Neural progenitor cell (in vitro differentiated cells): ENCODE measurements around the gene KPNA1. TPM values are rescaled to one million over a fixed set of nuclear protein-coding genes. Genes with fewer than 3 reads are reported as not detected.

Source experiments
- DNase-seq: peaks from one replicate; pipeline ENCODE4 v3.0.0-alpha.2; 2016; ENCODE audit warnings: low spot score
- H2AFZ ChIP-seq: fragments of 200-600 bp; sonication (generic); replicated peaks from 2 replicates; pipeline ENCODE4 v1.6.1; 2016; ENCODE audit warnings: antibody characterized with exemption
- H3F3A ChIP-seq: fragments of 200-600 bp; sonication (generic); 2 replicates; pipeline ENCODE4 v1.6.1; 2016; ENCODE audit warnings: antibody characterized with exemption, low read depth
- H3K27ac ChIP-seq: fragments of 200-600 bp; sonication (generic); 2 replicates; pipeline ENCODE4 v1.5.1; 2016; ENCODE audit warnings: mild to moderate bottlenecking
- H3K27me3 ChIP-seq: fragments of 200-600 bp; sonication (generic); 2 replicates; pipeline ENCODE4 v1.6.1; 2016; ENCODE audit warnings: mild to moderate bottlenecking, moderate library complexity
- H3K36me3 ChIP-seq: fragments of 200-600 bp; sonication (generic); 2 replicates; pipeline ENCODE4 v1.5.1; 2016
- H3K4me1 ChIP-seq: fragments of 200-600 bp; sonication (generic); 2 replicates; pipeline ENCODE4 v1.6.1; 2016; ENCODE audit warnings: mixed run types
- H3K4me2 ChIP-seq: fragments of 200-600 bp; sonication (generic); 2 replicates; pipeline ENCODE4 v1.6.1; 2016
- H3K4me3 ChIP-seq: fragments of 200-600 bp; sonication (generic); 2 replicates; pipeline ENCODE4 v1.5.1; 2016
- H3K79me2 ChIP-seq: fragments of 200-600 bp; sonication (generic); 2 replicates; pipeline ENCODE4 v1.6.1; 2016; ENCODE audit warnings: low read depth
- H3K9ac ChIP-seq: fragments of 200-600 bp; sonication (generic); 2 replicates; pipeline ENCODE4 v1.6.1; 2016
- H3K9me3 ChIP-seq: fragments of 200-600 bp; sonication (generic); 2 replicates; pipeline ENCODE4 v1.5.1; 2016; ENCODE audit warnings: low read depth
- H4K20me1 ChIP-seq: fragments of 200-600 bp; sonication (generic); 2 replicates; pipeline ENCODE4 v1.6.1; 2016; ENCODE audit warnings: low read depth
- H3K27ac Mint-ChIP-seq: 3 replicates; pipeline ENCODE4 v1.8.0; 2021; ENCODE audit warnings: mixed read lengths
- H3K27me3 Mint-ChIP-seq: 2 replicates; pipeline ENCODE4 v1.8.0; 2022; ENCODE audit warnings: low read depth, mild to moderate bottlenecking, inconsistent platforms, moderate library complexity, mixed read lengths; ENCODE audit not compliant: insufficient read depth
- H3K36me3 Mint-ChIP-seq: 3 replicates; pipeline ENCODE4 v1.8.0; 2021; ENCODE audit warnings: mixed read lengths
- H3K4me1 Mint-ChIP-seq: 3 replicates; pipeline ENCODE4 v1.8.0; 2021; ENCODE audit warnings: mixed read lengths
- H3K4me3 Mint-ChIP-seq: 3 replicates; pipeline ENCODE4 v1.8.0; 2021; ENCODE audit warnings: mild to moderate bottlenecking, moderate library complexity, mixed read lengths
- H3K9me3 Mint-ChIP-seq: 3 replicates; pipeline ENCODE4 v1.8.0; 2020; ENCODE audit warnings: mixed read lengths
- EZH2 ChIP-seq: fragments of 200-600 bp; sonication (generic); IDR thresholded peaks from 2 replicates; pipeline ENCODE4 v1.6.1; 2017; ENCODE audit warnings: antibody characterized with exemption, mild to moderate bottlenecking, moderate library complexity
- EZH2phosphoT487 ChIP-seq: fragments of 200-600 bp; sonication (generic); IDR thresholded peaks from 2 replicates; pipeline ENCODE4 v1.6.1; 2017; ENCODE audit warnings: antibody characterized with exemption
- total RNA-seq: library from RNA; depleted of rRNA; stranded (reverse); fragments of >200 nt; gene quantifications from 2 replicates; pipeline ENCODE4 v1.2.3, GENCODE V29; 2015; ENCODE audit warnings: low replicate concordance
- TF ChIP-seq, protein P1 (sequence below): fragments of 200-600 bp; sonication (generic); IDR thresholded peaks from 2 replicates; pipeline ENCODE4 v1.5.1; 2017; ENCODE audit warnings: antibody characterized with exemption, mild to moderate bottlenecking

Gene KPNA1
- total RNA-seq, 1 donor from 2014 or later, result 37.1 TPM

DNA sequence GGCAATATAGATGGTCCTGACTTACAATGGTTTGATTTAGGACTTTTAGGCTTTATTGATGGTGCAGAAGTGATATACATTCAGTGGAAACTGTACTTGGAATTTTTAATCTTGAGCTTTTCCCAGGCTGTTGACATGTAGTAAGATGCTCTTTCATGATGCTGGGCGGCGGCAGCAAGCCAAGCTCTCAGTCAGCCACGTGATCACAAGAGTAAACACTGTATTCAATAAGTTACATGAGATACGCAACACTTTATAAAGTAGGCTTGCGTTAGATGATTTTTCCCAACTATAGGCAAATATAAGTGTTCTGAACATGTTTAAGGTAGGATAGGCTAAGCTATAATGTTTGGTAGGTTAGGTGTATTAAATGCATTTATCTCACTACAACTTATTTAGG lies 31.4 kb upstream of the KPNA1 start:
- no peak overlapping the region for H2AFZ ChIP-seq
- DNase-seq, result no peak
- TF ChIP-seq, protein P1, sequence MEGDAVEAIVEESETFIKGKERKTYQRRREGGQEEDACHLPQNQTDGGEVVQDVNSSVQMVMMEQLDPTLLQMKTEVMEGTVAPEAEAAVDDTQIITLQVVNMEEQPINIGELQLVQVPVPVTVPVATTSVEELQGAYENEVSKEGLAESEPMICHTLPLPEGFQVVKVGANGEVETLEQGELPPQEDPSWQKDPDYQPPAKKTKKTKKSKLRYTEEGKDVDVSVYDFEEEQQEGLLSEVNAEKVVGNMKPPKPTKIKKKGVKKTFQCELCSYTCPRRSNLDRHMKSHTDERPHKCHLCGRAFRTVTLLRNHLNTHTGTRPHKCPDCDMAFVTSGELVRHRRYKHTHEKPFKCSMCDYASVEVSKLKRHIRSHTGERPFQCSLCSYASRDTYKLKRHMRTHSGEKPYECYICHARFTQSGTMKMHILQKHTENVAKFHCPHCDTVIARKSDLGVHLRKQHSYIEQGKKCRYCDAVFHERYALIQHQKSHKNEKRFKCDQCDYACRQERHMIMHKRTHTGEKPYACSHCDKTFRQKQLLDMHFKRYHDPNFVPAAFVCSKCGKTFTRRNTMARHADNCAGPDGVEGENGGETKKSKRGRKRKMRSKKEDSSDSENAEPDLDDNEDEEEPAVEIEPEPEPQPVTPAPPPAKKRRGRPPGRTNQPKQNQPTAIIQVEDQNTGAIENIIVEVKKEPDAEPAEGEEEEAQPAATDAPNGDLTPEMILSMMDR, result no peak
- TF ChIP-seq EZH2phosphoT487, result no peak
- no peak for TF ChIP-seq EZH2
- H3F3A ChIP-seq, result no peaks in the 10 kb centered on the region
- H3K4me2 ChIP-seq, result no peak overlapping the region
- H3K36me3 ChIP-seq, result no peaks in the 10 kb centered on the region
- no peaks in the 10 kb centered on the region for H3K4me1 Mint-ChIP-seq
- no peaks in the 10 kb centered on the region for H3K9me3 ChIP-seq
- H3K4me1 ChIP-seq, result no peaks in the 10 kb centered on the region
- no peak overlapping the region for H3K4me3 ChIP-seq
- H3K36me3 Mint-ChIP-seq, result no peaks in the 10 kb centered on the region
- H3K27ac Mint-ChIP-seq, result no peak overlapping the region
- no peaks in the 10 kb centered on the region for H3K79me2 ChIP-seq
- no peak overlapping the region for H3K4me3 Mint-ChIP-seq
- no peaks in the 10 kb centered on the region for H3K27me3 ChIP-seq
- no peak overlapping the region for H3K27ac ChIP-seq
- no peaks in the 10 kb centered on the region for H3K9me3 Mint-ChIP-seq
- H3K9ac ChIP-seq, result no peak overlapping the region
- H3K27me3 Mint-ChIP-seq, result peaks cover 4% of the 10 kb centered on the region
- H4K20me1 ChIP-seq, result no peaks in the 10 kb centered on the region

DNA sequence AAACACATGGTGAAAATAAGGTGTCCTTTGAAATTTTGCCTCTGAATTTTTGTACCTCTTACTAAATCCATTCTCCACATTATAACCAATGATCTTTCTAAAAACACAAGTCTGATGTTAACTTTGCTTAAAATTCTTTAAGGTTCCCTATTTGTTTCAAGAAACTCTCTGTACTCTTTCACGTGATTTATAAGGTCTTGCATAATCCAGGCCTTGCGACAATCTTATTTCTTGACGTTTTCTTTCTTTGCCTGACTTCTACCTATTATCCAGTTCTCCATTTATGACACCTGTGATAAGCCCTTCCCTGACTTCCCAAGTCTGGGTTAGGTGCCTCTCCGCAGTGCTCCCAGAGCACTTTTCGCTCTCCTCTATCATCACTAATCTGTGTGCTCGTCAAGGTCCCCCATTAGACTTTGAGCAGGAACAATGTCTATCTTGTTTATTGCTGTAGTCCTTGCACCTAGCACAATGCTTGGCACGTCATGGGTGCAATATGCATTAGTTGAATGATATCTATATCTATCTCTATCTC lies 24.3 kb upstream of the KPNA1 start:
- Histone ChIP-seq H3F3A (no peaks in the 10 kb centered on the region), H4K20me1 (no peaks in the 10 kb centered on the region), H3K27ac (no peak overlapping the region), H3K4me2 (no peak overlapping the region), H3K36me3 (no peaks in the 10 kb centered on the region), H3K4me3 (no peak overlapping the region), H3K27me3 (no peaks in the 10 kb centered on the region), H3K9ac (no peak overlapping the region), H2AFZ (no peak overlapping the region), H3K4me1 (peaks cover 3% of the 10 kb centered on the region), H3K79me2 (no peaks in the 10 kb centered on the region), H3K9me3 (no peaks in the 10 kb centered on the region)
- Mint-ChIP-seq H3K36me3 (no peaks in the 10 kb centered on the region), H3K27me3 (peaks cover 4% of the 10 kb centered on the region), H3K9me3 (no peaks in the 10 kb centered on the region), H3K27ac (no peak overlapping the region), H3K4me3 (no peak overlapping the region), H3K4me1 (no peaks in the 10 kb centered on the region)
- no peak for DNase-seq
- TF ChIP-seq EZH2 (no peak), EZH2phosphoT487 (no peak)
- TF ChIP-seq, protein P1, result no peak

DNA sequence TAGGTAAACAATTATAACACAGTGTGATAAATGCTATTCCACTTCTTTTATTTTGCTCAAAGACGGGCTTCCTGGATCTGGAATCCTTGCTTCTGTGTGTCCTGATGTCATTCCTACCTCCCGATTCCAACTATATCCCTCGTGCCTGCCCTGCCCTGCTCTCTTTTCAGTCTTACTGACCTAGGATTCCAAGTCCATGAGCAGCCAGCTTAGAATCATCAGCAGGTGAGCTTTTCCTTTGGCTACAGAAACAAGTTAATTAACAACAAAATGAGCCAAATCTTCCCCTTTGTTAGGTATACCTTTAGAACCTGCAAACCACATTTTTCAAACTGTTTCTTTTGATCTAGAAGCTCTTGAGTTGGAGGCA lies 21.9 kb upstream of the KPNA1 start:
- Mint-ChIP-seq H3K36me3 (no peaks in the 10 kb centered on the region), H3K27ac (no peak overlapping the region), H3K4me1 (no peaks in the 10 kb centered on the region), H3K9me3 (no peaks in the 10 kb centered on the region), H3K4me3 (no peak overlapping the region), H3K27me3 (peaks cover 3% of the 10 kb centered on the region)
- Histone ChIP-seq H2AFZ (no peak overlapping the region), H3K9ac (no peak overlapping the region), H3K4me1 (peaks cover 3% of the 10 kb centered on the region), H3K27ac (no peak overlapping the region), H3K4me3 (no peak overlapping the region), H3K79me2 (no peaks in the 10 kb centered on the region), H3K4me2 (no peak overlapping the region), H3K9me3 (no peaks in the 10 kb centered on the region), H3K36me3 (no peaks in the 10 kb centered on the region), H3F3A (no peaks in the 10 kb centered on the region), H3K27me3 (no peaks in the 10 kb centered on the region), H4K20me1 (no peaks in the 10 kb centered on the region)
- no peak for TF ChIP-seq EZH2phosphoT487
- no peak for TF ChIP-seq EZH2
- TF ChIP-seq, protein P1, result no peak
- no peak for DNase-seq
